AG04450 (cell line): ENCODE measurements around the gene CLEC17A. TPM values are rescaled to one million over a fixed set of nuclear protein-coding genes. Genes with fewer than 3 reads are reported as not detected.

ENCODE experiments used
- CTCF ChIA-PET: fragments of 300-600, 350-600 bp; formaldehyde crosslinking; extraction: SDS; loops from one replicate; lab custom pipeline; 2022; ENCODE audit warnings: antibody characterized with exemption, inconsistent platforms; lab: Charles Lee
- POLR2A ChIA-PET: fragments of 350-600 bp; formaldehyde crosslinking; extraction: SDS; loops from one replicate; lab custom pipeline; 2021; ENCODE audit warnings: antibody characterized with exemption, inconsistent platforms; lab: Yijun Ruan, JAX
- DNase-seq: peaks from one replicate; pipeline ENCODE4 v3.0.0-alpha.2; 2011; ENCODE audit warnings: low read depth, low spot score
- H3K27ac ChIP-seq: one replicate; pipeline ENCODE4 v1.5.1; 2012; ENCODE audit warnings: low read depth, low read length, control low read depth
- H3K27me3 ChIP-seq: one replicate; pipeline ENCODE4 v1.6.0; 2012; ENCODE audit warnings: low read length; ENCODE audit not compliant: control insufficient read depth, insufficient read depth
- H3K4me3 ChIP-seq: 2 replicates; pipeline ENCODE4 v1.5.1; 2011; ENCODE audit warnings: mild to moderate bottlenecking, low read depth, low read length, control low read depth
- H3K9me3 ChIP-seq: 2 replicates; pipeline ENCODE4 v1.5.1; 2012; ENCODE audit warnings: low read length; ENCODE audit not compliant: control insufficient read depth, insufficient read depth
- CTCF ChIP-seq: IDR thresholded peaks from 2 replicates; pipeline ENCODE4 v1.5.1; 2011; ENCODE audit warnings: low read depth, low read length, control low read depth, inconsistent platforms
- polyA plus RNA-seq: library from polyadenylated mRNA; depleted of rRNA; stranded (reverse); fragments of >200 nt; gene quantifications from 2 replicates; pipeline ENCODE4 v1.2.3, GENCODE V29; 2011

The CLEC17A gene
- polyA plus RNA-seq, 1 experiment = not detected

- DNase-seq = no peak
- H3K9me3 ChIP-seq = peaks cover 9% of the 10 kb centered on the region; the same call in 1 of the 2 replicates
- POLR2A ChIA-PET = no interaction called here
- TF ChIP-seq CTCF = no peak
- CTCF ChIA-PET = no interaction called here
- H3K4me3 ChIP-seq = no peak overlapping the region
- peak overlapping the region; percentile 11 for H3K27ac ChIP-seq
- H3K27me3 ChIP-seq = no peaks in the 10 kb centered on the region
Measured at GRCh38 chr19:14559916-14560775, 22.7 kb upstream of the CLEC17A start.

GRCh38 chr19:14560776-14561108, 22.1 kb upstream of the CLEC17A start:
- Histone ChIP-seq H3K9me3 (peaks cover 9% of the 10 kb centered on the region; the same call in 1 of the 2 replicates), H3K27ac (peak overlapping the region; percentile 11), H3K27me3 (no peaks in the 10 kb centered on the region), H3K4me3 (no peak overlapping the region)
- ChIA-PET CTCF (no interaction called here), POLR2A (no interaction called here)
- TF ChIP-seq CTCF = no peak
- DNase-seq = no peak

- H3K4me3 ChIP-seq = no peak overlapping the region
- POLR2A ChIA-PET = interaction anchor here (1.4 kb wide), 1 partner anchor 43 kb away, joined by 3 read pairs; the partner anchor contains the start of gene DNAJB1
- peak overlapping the region; percentile 11 for H3K27ac ChIP-seq
- TF ChIP-seq CTCF = no peak
- H3K27me3 ChIP-seq = no peaks in the 10 kb centered on the region
- CTCF ChIA-PET = interaction anchor here (1.7 kb wide), 1 partner anchor 12 kb away, joined by 9 read pairs; no protein-coding TSS in a partner anchor
- DNase-seq = no peak
- H3K9me3 ChIP-seq = peaks cover 9% of the 10 kb centered on the region; the same call in 1 of the 2 replicates
Measured at GRCh38 chr19:14561249-14561648, 21.6 kb upstream of the CLEC17A start.

GRCh38 chr19:14561847-14562351, 21.0 kb upstream of the CLEC17A start:
- no peak for DNase-seq
- peak overlapping the region; percentile 11 for H3K27ac ChIP-seq
- ChIA-PET CTCF (interaction anchor here (1.7 kb wide), 1 partner anchor 11 kb away, joined by 9 read pairs; no protein-coding TSS in a partner anchor), POLR2A (interaction anchor here (0.7 to 1.4 kb wide), 2 partner anchors 10 to 44 kb away, joined by 3 read pairs; partner anchors contain the start of genes DNAJB1 and NDUFB7)
- no peak for TF ChIP-seq CTCF
- no peaks in the 10 kb centered on the region for H3K27me3 ChIP-seq
- no peak overlapping the region for H3K4me3 ChIP-seq
- H3K9me3 ChIP-seq = peaks cover 9% of the 10 kb centered on the region; the same call in 1 of the 2 replicates
